Right ventricle myocardium inferior (tissue), 1 donor: ENCODE measurements around the gene WT1. TPM values are rescaled to one million over a fixed set of nuclear protein-coding genes. Genes with fewer than 3 reads are reported as not detected.

Source experiments
- ATAC-seq: fragments of 200-7000 bp; cut with Tn5 transposase; one replicate; pipeline ENCODE4 v1.9.1; 2020; ENCODE audit warnings: mild to moderate bottlenecking, moderate library complexity
- DNase-seq: peaks from one replicate; pipeline ENCODE4 v3.0.0; 2021; ENCODE audit errors: missing footprints
- intact Hi-C: fragments of 100-400 bp; cut with DNase I; formaldehyde crosslinking; loops from one replicate; pipeline ENCODE4 v1.11.0; 2022
- total RNA-seq: library from RNA; stranded (reverse); fragmentation: NEBNext Ultra II Directional; extraction: Animal tissue kit (Norgen Biotek cat#: 25700); gene quantifications from one replicate; pipeline ENCODE4 v1.2.1, GENCODE V29; 2021
- donor health status: DM: no; HTN: yes; CAD: no; lungs with severe emphysema.

The WT1 gene
- total RNA-seq, 1 donor from 2014 or later = 3.1 TPM

- DNase-seq = no peak
- intact Hi-C loops = no loop called here
- no peak for ATAC-seq
These were observed 6.6 kb downstream of the WT1 start for GRCh38 chr11:32428665-32429303.

DNA sequence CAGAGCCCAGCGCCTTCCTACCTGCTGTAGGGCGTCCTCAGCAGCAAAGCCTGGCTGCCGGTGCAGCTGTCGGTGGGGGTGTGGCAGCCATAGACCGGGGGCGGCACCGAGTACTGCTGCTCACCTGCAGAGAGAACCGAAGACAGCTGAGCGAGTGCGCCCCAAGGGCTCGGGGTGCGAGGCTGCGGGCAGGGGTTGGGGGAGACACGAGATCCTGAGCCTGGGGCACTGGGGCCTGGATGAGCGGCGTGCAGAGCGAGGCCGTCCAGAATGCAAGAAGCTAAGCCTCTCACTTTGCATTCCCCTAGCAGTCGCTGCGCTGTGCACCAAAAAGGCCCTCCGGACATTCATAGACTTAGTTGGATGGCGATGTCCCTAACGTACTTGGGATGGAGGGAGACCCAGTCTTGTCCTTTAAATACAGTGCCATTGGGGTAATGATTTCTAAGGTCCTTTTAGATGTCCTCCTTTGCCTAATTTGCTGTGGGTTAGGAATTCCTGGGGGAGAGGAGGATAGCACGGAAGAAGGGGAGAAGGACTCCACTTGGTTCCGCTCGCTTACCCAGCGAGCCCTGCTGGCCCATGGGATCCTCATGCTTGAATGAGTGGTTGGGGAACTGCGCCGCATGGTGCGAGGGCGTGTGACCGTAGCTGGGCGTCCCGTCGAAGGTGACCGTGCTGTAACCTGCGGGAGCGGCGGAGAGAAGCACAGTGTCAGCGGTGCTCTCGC lies 7.2 kb downstream of the WT1 start:
- ATAC-seq (no peak), DNase-seq (no peak)
- intact Hi-C loops = no loop called here

GRCh38 chr11:32427616-32427934 lies 7.8 kb downstream of the WT1 start:
- intact Hi-C loops = no loop called here
- no peak for DNase-seq
- ATAC-seq = no peak

DNA sequence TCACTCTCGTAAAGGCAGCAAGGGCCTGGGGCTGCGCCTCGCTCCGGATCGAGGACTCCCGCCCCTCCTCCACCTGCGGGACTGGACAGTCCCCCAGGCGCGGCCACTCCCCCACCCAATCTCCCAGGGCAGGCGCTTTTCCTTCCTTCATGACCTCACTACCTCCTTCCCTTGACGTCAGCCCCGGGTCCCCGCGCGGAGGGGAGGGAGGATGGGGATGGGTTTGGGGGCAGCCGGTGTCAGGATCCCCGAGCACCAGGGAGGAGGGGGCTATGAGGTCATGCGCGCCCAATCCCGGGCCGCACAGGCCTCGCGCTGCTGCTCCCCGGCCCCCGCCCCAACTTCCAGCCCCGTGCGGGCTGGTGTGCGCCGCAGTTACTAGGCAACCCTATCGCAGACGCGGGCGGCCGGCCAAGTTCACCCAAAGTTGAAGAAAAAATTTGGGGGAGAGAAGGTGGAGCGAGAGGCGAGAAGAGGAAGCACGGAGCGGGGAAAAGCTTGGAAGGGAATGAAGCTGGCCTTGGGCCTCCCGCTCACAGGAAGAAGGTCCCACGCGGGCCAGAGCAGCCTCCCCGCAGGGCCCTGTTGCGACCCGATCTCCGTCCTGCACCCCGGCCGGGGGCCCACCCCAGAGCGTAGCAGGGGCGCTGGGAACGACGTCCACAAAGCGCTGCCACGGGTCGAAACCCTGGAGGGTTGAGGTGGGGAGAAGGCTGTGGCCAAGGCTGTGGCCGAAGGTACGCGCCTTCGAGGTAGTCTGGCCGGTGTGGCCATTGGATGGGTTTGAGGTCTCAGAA lies 8.3 kb downstream of the WT1 start:
- intact Hi-C loops = no loop called here
- DNase-seq (peak; percentile 77), ATAC-seq (peak; percentile 82)

DNA sequence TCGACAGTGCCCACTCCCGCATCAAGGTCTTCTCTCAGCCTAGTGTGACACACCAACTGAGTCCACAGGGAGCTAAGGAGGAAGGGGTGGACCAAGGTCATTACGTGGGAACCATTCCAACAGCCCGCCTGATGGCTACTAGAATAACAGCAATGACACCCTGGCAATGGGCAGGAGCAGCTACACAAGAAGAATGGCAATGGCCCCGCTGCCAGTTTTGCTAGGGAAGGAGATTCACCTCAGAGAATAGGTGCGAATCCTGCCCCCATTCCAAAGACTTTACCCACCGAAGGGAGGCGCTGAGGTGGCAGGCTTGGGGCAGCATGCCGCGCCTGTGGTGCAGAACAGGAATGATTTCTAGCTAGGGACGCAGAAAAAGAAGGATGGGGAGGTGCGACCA lies 9.1 kb downstream of the WT1 start:
- no peak for DNase-seq
- intact Hi-C loops = no loop called here
- ATAC-seq = no peak

DNA sequence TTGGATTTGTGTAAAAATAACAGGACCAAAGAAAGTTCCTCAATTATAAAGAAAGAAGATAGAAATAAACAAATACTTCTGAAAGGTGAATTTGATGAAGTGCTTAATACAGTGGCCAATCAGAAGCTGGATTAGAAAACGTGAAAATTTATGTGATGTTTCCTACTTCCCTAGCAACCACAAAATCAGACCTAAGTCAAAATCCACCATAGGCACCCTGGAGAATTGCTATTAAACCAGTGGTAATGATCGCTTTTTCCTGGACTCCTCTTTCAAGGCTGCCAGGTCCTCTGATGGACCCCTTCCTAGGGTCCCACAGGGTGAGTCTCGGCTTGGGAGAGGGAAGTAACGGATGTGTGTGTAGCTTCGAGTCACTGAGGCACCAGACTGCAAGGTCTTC lies 9.6 kb downstream of the WT1 start:
- ATAC-seq (no peak), DNase-seq (no peak)
- intact Hi-C loops = no loop called here

DNA sequence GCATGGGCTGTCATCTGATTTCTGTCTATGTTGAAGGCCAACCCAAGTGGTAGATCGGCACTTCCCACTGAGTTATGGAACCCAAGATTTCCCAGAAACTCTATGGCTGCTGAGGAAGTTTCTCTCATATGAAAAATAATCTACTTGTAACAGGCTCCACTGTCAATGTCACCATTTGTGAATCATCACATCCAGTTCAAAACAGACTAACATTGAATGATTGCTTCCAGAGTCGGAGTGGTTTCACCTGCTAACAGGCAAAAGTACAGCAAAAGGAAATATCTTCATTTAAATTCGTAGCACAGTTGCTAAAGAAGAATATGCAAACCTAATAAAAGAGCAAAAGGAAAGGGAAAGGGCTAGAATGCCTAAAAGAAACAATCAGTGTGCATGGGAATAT lies 12.8 kb downstream of the WT1 start:
- intact Hi-C loops = no loop called here

DNA sequence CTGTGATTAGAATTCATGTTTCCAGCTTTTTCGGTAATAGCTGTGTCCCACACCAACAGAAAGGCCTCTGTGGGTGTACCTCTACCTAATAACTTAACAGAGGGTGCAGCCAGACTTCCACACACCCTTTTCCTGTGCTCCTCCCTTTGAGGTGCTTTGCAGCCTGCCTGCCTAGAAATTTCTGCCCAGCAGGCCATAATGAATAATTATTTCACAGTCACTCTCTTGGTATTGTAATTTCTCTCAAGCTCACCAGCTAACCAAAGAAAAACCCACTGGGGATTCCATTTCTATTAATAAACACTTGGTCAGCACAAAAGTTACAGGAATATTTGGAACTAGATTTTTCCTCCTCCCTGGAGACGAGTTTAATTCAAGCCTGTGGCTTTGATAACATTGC lies 13.3 kb downstream of the WT1 start:
- ATAC-seq (no peak), DNase-seq (no peak)
- intact Hi-C loops = no loop called here

More for the DNA sequence above, 12.8 kb downstream of the WT1 start:
- no peak for ATAC-seq
- DNase-seq = no peak

- no peak for DNase-seq
- ATAC-seq = peak; percentile 48
- intact Hi-C loops = no loop called here
These were observed 14.1 kb downstream of the WT1 start for GRCh38 chr11:32420937-32421901.

DNA sequence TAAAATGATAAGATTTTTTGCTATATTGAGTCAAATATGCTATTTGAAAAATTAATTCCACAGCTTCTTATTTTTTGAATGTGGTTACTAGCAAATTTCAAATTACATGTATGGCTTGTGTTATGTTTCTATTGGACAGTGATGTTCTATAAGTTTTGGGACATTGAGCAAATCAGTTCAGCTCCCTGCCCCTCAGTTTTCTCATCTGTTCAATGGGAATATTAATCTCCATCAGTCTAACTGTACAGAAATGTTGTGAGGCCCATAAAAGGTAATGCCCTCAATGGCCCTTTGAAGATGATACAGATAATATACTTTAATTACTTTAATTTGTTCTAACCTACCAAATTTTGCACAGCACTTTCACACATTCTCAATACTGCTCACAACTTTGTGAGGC lies 15.2 kb downstream of the WT1 start:
- ATAC-seq (no peak), DNase-seq (no peak)
- intact Hi-C loops = no loop called here

DNA sequence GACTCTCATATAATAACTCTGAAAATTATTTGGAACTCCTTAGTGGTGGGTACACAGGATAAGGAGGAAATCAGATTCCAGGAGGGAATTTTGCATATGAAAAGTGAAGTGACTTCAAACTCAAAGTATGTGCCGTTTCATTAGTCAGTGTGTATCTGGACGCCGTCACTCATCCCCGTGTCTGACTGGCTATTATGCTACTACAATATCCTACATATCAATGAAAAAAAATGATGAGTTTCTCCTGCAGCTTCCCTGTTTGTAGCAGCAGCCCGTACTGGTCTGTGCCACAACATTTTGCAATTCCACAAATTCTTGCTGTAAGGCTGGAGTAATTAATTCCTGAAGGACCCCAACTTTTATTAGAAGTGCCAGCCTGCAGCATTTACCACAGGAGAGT lies 16.5 kb downstream of the WT1 start:
- DNase-seq (no peak), ATAC-seq (no peak)
- intact Hi-C loops = no loop called here

GRCh38 chr11:32417806-32418205 lies 17.5 kb downstream of the WT1 start:
- ATAC-seq (no peak), DNase-seq (no peak)
- intact Hi-C loops = no loop called here

- ATAC-seq (no peak), DNase-seq (no peak)
- intact Hi-C loops = no loop called here
These were observed 19.0 kb downstream of the WT1 start for GRCh38 chr11:32416301-32416700.

- DNase-seq (no peak), ATAC-seq (no peak)
- intact Hi-C loops = no loop called here
These were observed 20.4 kb downstream of the WT1 start for GRCh38 chr11:32414925-32415324.

- no peak for ATAC-seq
- intact Hi-C loops = no loop called here
- DNase-seq = no peak
These were observed 23.3 kb downstream of the WT1 start for GRCh38 chr11:32411942-32412615.

- ATAC-seq (no peak), DNase-seq (no peak)
- intact Hi-C loops = no loop called here
These were observed 29.7 kb downstream of the WT1 start for GRCh38 chr11:32405592-32405991.

- no peak for ATAC-seq
- intact Hi-C loops = no loop called here
- DNase-seq = no peak
These were observed 32.5 kb downstream of the WT1 start for GRCh38 chr11:32402836-32403235.

DNA sequence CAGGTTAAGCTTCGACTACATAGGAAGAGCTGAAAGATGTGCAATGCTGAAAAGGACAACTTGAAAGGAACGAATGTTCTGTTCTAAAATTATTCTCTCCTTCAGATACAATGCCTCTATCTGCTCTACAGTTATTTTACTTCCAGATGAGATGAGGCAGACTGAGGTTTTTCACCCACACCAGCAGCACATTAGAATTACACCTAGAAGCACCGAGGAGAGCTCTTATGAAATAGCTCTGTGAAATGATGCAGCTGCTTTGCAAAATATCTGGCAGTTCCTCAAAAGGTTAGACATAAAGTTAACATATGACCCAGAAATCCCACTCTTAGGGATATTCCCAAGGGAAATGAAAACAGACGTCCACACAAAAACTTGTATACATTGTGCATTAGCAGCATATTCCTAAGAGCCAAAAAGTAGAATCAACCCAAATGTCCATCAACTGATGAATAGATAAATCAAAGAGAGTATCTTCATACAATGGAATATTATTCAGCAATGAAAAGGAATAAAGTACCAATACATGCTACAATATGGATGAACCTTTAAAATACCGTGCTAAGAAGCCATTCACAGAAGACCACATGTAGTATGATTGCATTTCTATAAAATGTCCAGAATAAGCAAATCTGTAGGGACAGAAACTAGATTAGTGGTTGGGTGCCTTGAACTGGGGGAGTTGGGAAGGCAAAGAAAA lies 34.5 kb downstream of the WT1 start:
- no peak for ATAC-seq
- intact Hi-C loops = no loop called here
- no peak for DNase-seq
